WTC11 (cell line): ENCODE data around the gene PHYHIPL. TPM values are rescaled to one million over a fixed set of nuclear protein-coding genes. Genes with fewer than 3 reads are reported as not detected.

Experiments
- ATAC-seq: fragments of 200-7000 bp; cut with Tn5 transposase; 2 replicates; pipeline ENCODE4 v1.10.0; 2021; ENCODE audit warnings: mild to moderate bottlenecking, moderate library complexity
- CTCF ChIA-PET: fragments of 300-600 bp; sonication (Branson Sonifier 250); formaldehyde crosslinking; loops from one replicate; lab custom pipeline; 2021; ENCODE audit warnings: antibody characterized with exemption; lab: Charles Lee
- POLR2A ChIA-PET: fragments of 350-600 bp; sonication (Branson Sonifier 250); formaldehyde crosslinking; loops from one replicate; lab custom pipeline; 2021; ENCODE audit warnings: antibody characterized with exemption; lab: Charles Lee
- DNase-seq: peaks from one replicate; pipeline ENCODE4 v3.0.0; 2021; ENCODE audit warnings: low spot score
- H3K27ac Mint-ChIP-seq: 2 replicates; pipeline ENCODE4 v1.8.0; 2021; ENCODE audit warnings: mixed read lengths
- H3K27me3 Mint-ChIP-seq: 2 replicates; pipeline ENCODE4 v1.8.0; 2021; ENCODE audit warnings: low read depth, mild to moderate bottlenecking, moderate library complexity, mixed read lengths
- H3K36me3 Mint-ChIP-seq: 2 replicates; pipeline ENCODE4 v1.8.0; 2021; ENCODE audit warnings: mixed read lengths
- H3K4me1 Mint-ChIP-seq: 2 replicates; pipeline ENCODE4 v1.8.0; 2022; ENCODE audit warnings: mixed read lengths
- H3K4me3 Mint-ChIP-seq: 2 replicates; pipeline ENCODE4 v1.8.0; 2021; ENCODE audit warnings: mild to moderate bottlenecking, moderate library complexity, mixed read lengths
- H3K9me3 Mint-ChIP-seq: 2 replicates; pipeline ENCODE4 v1.8.0; 2021; ENCODE audit warnings: mixed read lengths
- ATF1 ChIP-seq: sonication (generic); formaldehyde crosslinking; IDR thresholded peaks from 2 replicates; pipeline ENCODE4 v1.8.1; 2023; ENCODE audit warnings: mild to moderate bottlenecking, moderate library complexity, missing genetic modification reagents
- ESRRA ChIP-seq: sonication (generic); formaldehyde crosslinking; IDR thresholded peaks from 2 replicates; pipeline ENCODE4 v1.8.1; 2022; ENCODE audit warnings: mild to moderate bottlenecking, missing genetic modification reagents, borderline replicate concordance
- KAT7 ChIP-seq: sonication (generic); formaldehyde crosslinking; IDR thresholded peaks from 2 replicates; pipeline ENCODE4 v1.8.1; 2023; ENCODE audit warnings: missing genetic modification reagents, mild to moderate bottlenecking, borderline replicate concordance
- MXD4 ChIP-seq: fragments of 250-450 bp; sonication (Bioruptor Pico); IDR thresholded peaks from 2 replicates; pipeline ENCODE4 v1.8.0; 2021; ENCODE audit warnings: mild to moderate bottlenecking, moderate library complexity, borderline replicate concordance
- MYBL2 ChIP-seq: sonication (generic); formaldehyde crosslinking; IDR thresholded peaks from 2 replicates; pipeline ENCODE4 v1.8.1; 2023; ENCODE audit warnings: mild to moderate bottlenecking, moderate library complexity, missing genetic modification reagents
- NFE2L1 ChIP-seq: sonication (generic); formaldehyde crosslinking; IDR thresholded peaks from 2 replicates; pipeline ENCODE4 v1.8.1; 2023; ENCODE audit warnings: missing genetic modification reagents
- NR3C1 ChIP-seq: sonication (generic); formaldehyde crosslinking; conservative IDR thresholded peaks from 2 replicates; pipeline ENCODE4 v1.8.1; 2023; ENCODE audit warnings: low read depth, mild to moderate bottlenecking, missing genetic modification reagents
- RORB ChIP-seq: fragments of 250-450 bp; sonication (Bioruptor Pico); IDR thresholded peaks from 2 replicates; pipeline ENCODE4 v1.9.0; 2021; ENCODE audit warnings: mild to moderate bottlenecking
- SMAD4 ChIP-seq: sonication (generic); formaldehyde crosslinking; IDR thresholded peaks from 2 replicates; pipeline ENCODE4 v1.8.0; 2022; ENCODE audit warnings: mild to moderate bottlenecking, missing genetic modification reagents
- SP1 ChIP-seq: sonication (generic); formaldehyde crosslinking; conservative IDR thresholded peaks from 2 replicates; pipeline ENCODE4 v1.8.1; 2022; ENCODE audit warnings: missing genetic modification reagents
- TEAD1 ChIP-seq: sonication (generic); formaldehyde crosslinking; IDR thresholded peaks from 2 replicates; pipeline ENCODE4 v1.8.0; 2022; ENCODE audit warnings: mild to moderate bottlenecking, missing genetic modification reagents
- ZBTB21 ChIP-seq: sonication (generic); formaldehyde crosslinking; IDR thresholded peaks from 2 replicates; pipeline ENCODE4 v1.8.1; 2023; ENCODE audit warnings: mild to moderate bottlenecking, missing genetic modification reagents, borderline replicate concordance
- ZNF121 ChIP-seq: sonication (generic); formaldehyde crosslinking; IDR thresholded peaks from 2 replicates; pipeline ENCODE4 v1.8.0; 2023; ENCODE audit warnings: missing genetic modification reagents
- ZNF219 ChIP-seq: sonication (generic); formaldehyde crosslinking; IDR thresholded peaks from 2 replicates; pipeline ENCODE4 v1.8.0; 2023; ENCODE audit warnings: missing genetic modification reagents, mild to moderate bottlenecking, borderline replicate concordance
- total RNA-seq: library from RNA; stranded (reverse); gene quantifications from 3 replicates; pipeline ENCODE4 v1.2.3, GENCODE V29; 2021
- TF ChIP-seq, protein P1 (sequence below): sonication (generic); formaldehyde crosslinking; IDR thresholded peaks from 2 replicates; pipeline ENCODE4 v1.8.1; 2022; ENCODE audit warnings: mild to moderate bottlenecking, missing genetic modification reagents, moderate library complexity, borderline replicate concordance
- TF ChIP-seq, protein P2 (sequence below): sonication (generic); formaldehyde crosslinking; IDR thresholded peaks from 2 replicates; pipeline ENCODE4 v1.8.0; 2022; ENCODE audit warnings: mild to moderate bottlenecking, missing genetic modification reagents
- TF ChIP-seq, protein P3 (sequence below): sonication (generic); formaldehyde crosslinking; conservative IDR thresholded peaks from 2 replicates; pipeline ENCODE4 v1.8.1; 2022; ENCODE audit warnings: mild to moderate bottlenecking, missing genetic modification reagents
- TF ChIP-seq, protein P4 (sequence below): fragments of 250-450 bp; sonication (Bioruptor Pico); IDR thresholded peaks from 2 replicates; pipeline ENCODE4 v1.9.0; 2021; ENCODE audit warnings: moderate library complexity, mild to moderate bottlenecking, inconsistent platforms, borderline replicate concordance
- TF ChIP-seq, protein P5 (sequence below): sonication (generic); formaldehyde crosslinking; IDR thresholded peaks from 2 replicates; pipeline ENCODE4 v1.8.0; 2022; ENCODE audit warnings: mild to moderate bottlenecking, missing genetic modification reagents
- TF ChIP-seq, protein P6 (sequence below): fragments of 250-450 bp; sonication (Bioruptor Pico); IDR thresholded peaks from 2 replicates; pipeline ENCODE4 v1.8.0; 2021; ENCODE audit warnings: mild to moderate bottlenecking
- TF ChIP-seq, protein P7 (sequence below): sonication (generic); formaldehyde crosslinking; IDR thresholded peaks from 2 replicates; pipeline ENCODE4 v1.8.0; 2023; ENCODE audit warnings: mild to moderate bottlenecking, missing genetic modification reagents

Gene PHYHIPL
- total RNA-seq, 1 experiment from 2014 or later = 0.13 TPM

DNA sequence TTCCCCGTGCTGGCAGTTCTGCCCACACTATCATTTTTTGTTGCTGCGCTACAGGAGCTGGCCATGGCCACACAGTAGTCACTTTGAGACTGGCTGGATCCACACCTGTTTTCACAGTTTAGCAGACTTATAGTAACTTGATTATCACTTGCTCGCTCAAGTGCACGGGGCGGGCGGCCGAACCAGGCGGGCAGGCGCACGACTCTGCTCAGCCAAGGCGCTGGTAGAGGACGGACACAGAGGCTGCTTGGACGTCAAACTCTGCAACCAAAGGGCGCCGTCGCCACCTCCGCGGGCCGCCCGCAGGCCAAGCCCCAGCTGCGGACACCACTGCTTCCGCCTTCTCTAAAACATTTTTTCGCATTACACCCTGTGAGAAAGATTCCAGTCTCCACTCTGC is 38.4 kb upstream of the PHYHIPL start (continued):
- TF ChIP-seq, protein P1, sequence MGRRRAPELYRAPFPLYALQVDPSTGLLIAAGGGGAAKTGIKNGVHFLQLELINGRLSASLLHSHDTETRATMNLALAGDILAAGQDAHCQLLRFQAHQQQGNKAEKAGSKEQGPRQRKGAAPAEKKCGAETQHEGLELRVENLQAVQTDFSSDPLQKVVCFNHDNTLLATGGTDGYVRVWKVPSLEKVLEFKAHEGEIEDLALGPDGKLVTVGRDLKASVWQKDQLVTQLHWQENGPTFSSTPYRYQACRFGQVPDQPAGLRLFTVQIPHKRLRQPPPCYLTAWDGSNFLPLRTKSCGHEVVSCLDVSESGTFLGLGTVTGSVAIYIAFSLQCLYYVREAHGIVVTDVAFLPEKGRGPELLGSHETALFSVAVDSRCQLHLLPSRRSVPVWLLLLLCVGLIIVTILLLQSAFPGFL (CRISPR knock-in tag) = no peak
- TF ChIP-seq SMAD4 (CRISPR knock-in tag) (no peak), MXD4 (CRISPR knock-in tag) (no peak), ESRRA (CRISPR knock-in tag) (no peak), ZNF219 (no peak), ATF1 (no peak)
- TF ChIP-seq, protein P2, sequence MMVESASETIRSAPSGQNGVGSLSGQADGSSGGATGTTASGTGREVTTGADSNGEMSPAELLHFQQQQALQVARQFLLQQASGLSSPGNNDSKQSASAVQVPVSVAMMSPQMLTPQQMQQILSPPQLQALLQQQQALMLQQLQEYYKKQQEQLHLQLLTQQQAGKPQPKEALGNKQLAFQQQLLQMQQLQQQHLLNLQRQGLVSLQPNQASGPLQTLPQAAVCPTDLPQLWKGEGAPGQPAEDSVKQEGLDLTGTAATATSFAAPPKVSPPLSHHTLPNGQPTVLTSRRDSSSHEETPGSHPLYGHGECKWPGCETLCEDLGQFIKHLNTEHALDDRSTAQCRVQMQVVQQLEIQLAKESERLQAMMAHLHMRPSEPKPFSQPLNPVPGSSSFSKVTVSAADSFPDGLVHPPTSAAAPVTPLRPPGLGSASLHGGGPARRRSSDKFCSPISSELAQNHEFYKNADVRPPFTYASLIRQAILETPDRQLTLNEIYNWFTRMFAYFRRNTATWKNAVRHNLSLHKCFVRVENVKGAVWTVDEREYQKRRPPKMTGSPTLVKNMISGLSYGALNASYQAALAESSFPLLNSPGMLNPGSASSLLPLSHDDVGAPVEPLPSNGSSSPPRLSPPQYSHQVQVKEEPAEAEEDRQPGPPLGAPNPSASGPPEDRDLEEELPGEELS (CRISPR knock-in tag) = no peak
- TF ChIP-seq, protein P3, sequence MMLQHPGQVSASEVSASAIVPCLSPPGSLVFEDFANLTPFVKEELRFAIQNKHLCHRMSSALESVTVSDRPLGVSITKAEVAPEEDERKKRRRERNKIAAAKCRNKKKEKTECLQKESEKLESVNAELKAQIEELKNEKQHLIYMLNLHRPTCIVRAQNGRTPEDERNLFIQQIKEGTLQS (CRISPR knock-in tag) = no peak

DNA sequence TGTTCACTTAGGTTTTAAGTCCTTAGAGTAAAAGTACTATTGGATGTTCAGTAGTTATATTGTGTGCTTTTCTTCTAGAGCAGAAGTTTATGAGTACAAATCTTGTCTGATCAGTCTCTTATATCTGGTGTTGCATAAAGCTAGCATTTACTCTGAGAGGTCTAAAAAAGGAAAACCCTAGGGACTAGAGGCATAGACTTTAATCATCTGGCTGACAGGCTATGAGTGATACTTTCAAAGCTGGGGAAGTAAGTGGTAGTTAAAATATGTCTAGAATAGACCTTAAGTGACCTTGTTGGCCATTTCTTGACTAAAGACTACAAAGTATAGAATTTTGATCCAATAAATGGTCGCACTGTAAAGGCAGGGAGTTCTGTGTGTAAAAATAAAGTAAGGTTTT is 32.9 kb upstream of the PHYHIPL start:
- ChIA-PET CTCF (no interaction called here), POLR2A (interaction anchor here (0.6 kb wide), 1 partner anchor 17 kb away, joined by 3 read pairs; no protein-coding TSS in a partner anchor)
- Mint-ChIP-seq H3K9me3 (no peaks in the 10 kb centered on the region), H3K4me1 (no peaks in the 10 kb centered on the region), H3K27ac (no peak overlapping the region), H3K27me3 (no peaks in the 10 kb centered on the region), H3K4me3 (no peak overlapping the region), H3K36me3 (no peaks in the 10 kb centered on the region)
- TF ChIP-seq ZBTB21 (CRISPR knock-in tag) (no peak), KAT7 (CRISPR knock-in tag) (no peak), RORB (CRISPR knock-in tag) (no peak), MYBL2 (CRISPR knock-in tag) (no peak), SP1 (CRISPR knock-in tag) (no peak), NFE2L1 (no peak), NR3C1 (CRISPR knock-in tag) (no peak), TEAD1 (CRISPR knock-in tag) (no peak), ZNF121 (no peak)
- TF ChIP-seq, protein P4, sequence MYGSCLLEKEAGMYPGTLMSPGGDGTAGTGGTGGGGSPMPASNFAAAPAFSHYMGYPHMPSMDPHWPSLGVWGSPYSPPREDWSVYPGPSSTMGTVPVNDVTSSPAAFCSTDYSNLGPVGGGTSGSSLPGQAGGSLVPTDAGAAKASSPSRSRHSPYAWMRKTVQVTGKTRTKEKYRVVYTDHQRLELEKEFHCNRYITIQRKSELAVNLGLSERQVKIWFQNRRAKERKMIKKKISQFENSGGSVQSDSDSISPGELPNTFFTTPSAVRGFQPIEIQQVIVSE (CRISPR knock-in tag) = no peak
- TF ChIP-seq, protein P3 (CRISPR knock-in tag) = no peak
- TF ChIP-seq, protein P5, sequence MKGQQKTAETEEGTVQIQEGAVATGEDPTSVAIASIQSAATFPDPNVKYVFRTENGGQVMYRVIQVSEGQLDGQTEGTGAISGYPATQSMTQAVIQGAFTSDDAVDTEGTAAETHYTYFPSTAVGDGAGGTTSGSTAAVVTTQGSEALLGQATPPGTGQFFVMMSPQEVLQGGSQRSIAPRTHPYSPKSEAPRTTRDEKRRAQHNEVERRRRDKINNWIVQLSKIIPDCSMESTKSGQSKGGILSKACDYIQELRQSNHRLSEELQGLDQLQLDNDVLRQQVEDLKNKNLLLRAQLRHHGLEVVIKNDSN = no peak
- TF ChIP-seq, protein P6, sequence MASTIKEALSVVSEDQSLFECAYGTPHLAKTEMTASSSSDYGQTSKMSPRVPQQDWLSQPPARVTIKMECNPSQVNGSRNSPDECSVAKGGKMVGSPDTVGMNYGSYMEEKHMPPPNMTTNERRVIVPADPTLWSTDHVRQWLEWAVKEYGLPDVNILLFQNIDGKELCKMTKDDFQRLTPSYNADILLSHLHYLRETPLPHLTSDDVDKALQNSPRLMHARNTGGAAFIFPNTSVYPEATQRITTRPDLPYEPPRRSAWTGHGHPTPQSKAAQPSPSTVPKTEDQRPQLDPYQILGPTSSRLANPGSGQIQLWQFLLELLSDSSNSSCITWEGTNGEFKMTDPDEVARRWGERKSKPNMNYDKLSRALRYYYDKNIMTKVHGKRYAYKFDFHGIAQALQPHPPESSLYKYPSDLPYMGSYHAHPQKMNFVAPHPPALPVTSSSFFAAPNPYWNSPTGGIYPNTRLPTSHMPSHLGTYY (CRISPR knock-in tag) = no peak
- TF ChIP-seq, protein P7, sequence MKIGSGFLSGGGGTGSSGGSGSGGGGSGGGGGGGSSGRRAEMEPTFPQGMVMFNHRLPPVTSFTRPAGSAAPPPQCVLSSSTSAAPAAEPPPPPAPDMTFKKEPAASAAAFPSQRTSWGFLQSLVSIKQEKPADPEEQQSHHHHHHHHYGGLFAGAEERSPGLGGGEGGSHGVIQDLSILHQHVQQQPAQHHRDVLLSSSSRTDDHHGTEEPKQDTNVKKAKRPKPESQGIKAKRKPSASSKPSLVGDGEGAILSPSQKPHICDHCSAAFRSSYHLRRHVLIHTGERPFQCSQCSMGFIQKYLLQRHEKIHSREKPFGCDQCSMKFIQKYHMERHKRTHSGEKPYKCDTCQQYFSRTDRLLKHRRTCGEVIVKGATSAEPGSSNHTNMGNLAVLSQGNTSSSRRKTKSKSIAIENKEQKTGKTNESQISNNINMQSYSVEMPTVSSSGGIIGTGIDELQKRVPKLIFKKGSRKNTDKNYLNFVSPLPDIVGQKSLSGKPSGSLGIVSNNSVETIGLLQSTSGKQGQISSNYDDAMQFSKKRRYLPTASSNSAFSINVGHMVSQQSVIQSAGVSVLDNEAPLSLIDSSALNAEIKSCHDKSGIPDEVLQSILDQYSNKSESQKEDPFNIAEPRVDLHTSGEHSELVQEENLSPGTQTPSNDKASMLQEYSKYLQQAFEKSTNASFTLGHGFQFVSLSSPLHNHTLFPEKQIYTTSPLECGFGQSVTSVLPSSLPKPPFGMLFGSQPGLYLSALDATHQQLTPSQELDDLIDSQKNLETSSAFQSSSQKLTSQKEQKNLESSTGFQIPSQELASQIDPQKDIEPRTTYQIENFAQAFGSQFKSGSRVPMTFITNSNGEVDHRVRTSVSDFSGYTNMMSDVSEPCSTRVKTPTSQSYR (CRISPR knock-in tag) = no peak
- TF ChIP-seq, protein P1 (CRISPR knock-in tag) = no peak
- ATAC-seq (no peak), DNase-seq (no peak)
